ENCODE results near the gene JMJD8. TPM values are rescaled to one million over a fixed set of nuclear protein-coding genes. Genes with fewer than 3 reads are reported as not detected.
A peak's percentile ranks its signal among the peaks of the same experiment; 100 is the strongest.

JMJD8 gene
- total and polyA plus RNA-seq, 9 donors = 10.2 to 73.9 (median 56.8) TPM

DNA sequence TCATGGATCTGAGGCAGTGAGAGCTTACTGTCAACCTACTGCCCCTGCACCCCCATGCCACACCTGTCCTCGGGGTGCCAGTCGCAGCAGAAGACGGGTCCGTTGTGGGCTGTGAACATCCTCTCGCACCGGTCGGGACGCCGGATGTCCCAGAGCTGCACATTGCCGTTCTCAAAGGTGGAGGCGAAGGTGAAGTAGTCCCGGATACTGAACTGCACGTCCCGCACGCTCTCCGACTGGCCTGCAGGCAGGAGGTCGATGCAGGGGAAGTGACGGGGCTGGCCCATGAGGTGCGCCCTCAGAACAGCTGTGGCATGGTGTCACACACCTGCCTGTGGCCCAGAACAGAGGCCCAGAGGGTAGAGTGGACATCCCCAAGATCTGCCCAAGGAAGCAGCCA, 3.4 kb upstream of the JMJD8 start:
- intact Hi-C loops (cut with DNase I) = no loop called here
- no peak for DNase-seq
- TF ChIP-seq, protein P1, sequence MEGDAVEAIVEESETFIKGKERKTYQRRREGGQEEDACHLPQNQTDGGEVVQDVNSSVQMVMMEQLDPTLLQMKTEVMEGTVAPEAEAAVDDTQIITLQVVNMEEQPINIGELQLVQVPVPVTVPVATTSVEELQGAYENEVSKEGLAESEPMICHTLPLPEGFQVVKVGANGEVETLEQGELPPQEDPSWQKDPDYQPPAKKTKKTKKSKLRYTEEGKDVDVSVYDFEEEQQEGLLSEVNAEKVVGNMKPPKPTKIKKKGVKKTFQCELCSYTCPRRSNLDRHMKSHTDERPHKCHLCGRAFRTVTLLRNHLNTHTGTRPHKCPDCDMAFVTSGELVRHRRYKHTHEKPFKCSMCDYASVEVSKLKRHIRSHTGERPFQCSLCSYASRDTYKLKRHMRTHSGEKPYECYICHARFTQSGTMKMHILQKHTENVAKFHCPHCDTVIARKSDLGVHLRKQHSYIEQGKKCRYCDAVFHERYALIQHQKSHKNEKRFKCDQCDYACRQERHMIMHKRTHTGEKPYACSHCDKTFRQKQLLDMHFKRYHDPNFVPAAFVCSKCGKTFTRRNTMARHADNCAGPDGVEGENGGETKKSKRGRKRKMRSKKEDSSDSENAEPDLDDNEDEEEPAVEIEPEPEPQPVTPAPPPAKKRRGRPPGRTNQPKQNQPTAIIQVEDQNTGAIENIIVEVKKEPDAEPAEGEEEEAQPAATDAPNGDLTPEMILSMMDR (IDR thresholded peaks at IDR 0.05) = no peak
- TF ChIP-seq POLR2A (IDR thresholded peaks at IDR 0.05) (no peak), EP300 (IDR thresholded peaks at IDR 0.05) (no peak)
- no peaks in the 10 kb centered on the region for H3K9me3 ChIP-seq
- no peaks in the 10 kb centered on the region for H3K36me3 ChIP-seq
- H3K4me1 ChIP-seq (ENCODE audit: insufficient read depth) = peaks cover 28% of the 10 kb centered on the region
- H3K4me3 ChIP-seq = no peak overlapping the region
- no peaks in the 10 kb centered on the region for H3K27me3 ChIP-seq
- H3K27ac ChIP-seq = no peak overlapping the region
- 88 to 93% (median 92%) methylated on average over 19 of the region's 19 CpGs for WGBS, 3 donors

DNA sequence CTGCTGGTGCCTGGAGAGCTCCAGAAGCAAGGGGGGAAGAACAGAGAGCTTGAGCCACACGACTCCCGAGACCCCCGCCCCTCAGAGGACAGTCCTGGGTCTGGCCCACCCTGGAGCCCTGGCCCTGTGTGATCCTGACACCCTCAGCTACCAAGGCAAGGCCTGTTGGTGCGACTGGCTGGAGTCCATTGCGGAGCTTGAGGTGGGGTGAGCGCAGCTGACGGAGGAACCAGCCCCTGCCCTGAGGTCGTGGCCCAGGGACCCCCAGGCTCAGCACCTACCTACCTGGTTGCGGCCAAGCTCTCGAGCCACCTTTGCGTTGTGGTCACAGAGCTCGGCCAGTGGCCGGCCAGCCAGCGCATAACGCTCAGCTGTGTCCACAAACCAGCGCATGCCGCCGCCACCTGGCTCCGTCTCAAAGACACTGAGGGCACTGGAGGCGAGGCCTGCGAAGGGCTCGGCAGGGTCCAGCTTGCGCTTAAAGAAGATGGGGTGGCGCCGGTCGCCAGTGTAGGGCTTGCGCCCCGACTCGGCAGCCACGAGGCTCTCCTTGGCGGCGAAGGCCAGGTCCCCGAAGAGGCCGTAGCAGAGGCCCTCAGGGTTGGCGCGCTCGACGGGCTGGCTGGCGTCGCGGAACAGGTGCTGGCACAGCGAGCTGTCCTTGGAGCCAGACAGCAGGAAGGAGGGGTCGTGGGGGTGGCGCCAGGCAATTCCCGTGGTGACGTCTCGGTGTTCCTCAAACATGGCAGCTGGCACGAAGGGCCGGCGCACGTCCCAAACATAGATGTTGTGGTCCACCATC, 2.5 kb upstream of the JMJD8 start:
- H3K9me3 ChIP-seq = no peaks in the 10 kb centered on the region
- no peak for TF ChIP-seq EP300 (IDR thresholded peaks at IDR 0.05)
- TF ChIP-seq, protein P1 (IDR thresholded peaks at IDR 0.05) = no peak
- no peak for TF ChIP-seq POLR2A (IDR thresholded peaks at IDR 0.05)
- 88 to 91% (median 89%) methylated on average over 51 of the region's 51 CpGs for WGBS, 3 donors
- H3K27ac ChIP-seq = no peak overlapping the region
- no peak overlapping the region for H3K4me3 ChIP-seq
- H3K36me3 ChIP-seq = no peaks in the 10 kb centered on the region
- peak in 3 of 5 donors; percentile 26 to 50 (median 43) for DNase-seq
- no peaks in the 10 kb centered on the region for H3K27me3 ChIP-seq
- intact Hi-C loops (cut with DNase I) = no loop called here
- H3K4me1 ChIP-seq (ENCODE audit: insufficient read depth) = peaks cover 29% of the 10 kb centered on the region

DNA sequence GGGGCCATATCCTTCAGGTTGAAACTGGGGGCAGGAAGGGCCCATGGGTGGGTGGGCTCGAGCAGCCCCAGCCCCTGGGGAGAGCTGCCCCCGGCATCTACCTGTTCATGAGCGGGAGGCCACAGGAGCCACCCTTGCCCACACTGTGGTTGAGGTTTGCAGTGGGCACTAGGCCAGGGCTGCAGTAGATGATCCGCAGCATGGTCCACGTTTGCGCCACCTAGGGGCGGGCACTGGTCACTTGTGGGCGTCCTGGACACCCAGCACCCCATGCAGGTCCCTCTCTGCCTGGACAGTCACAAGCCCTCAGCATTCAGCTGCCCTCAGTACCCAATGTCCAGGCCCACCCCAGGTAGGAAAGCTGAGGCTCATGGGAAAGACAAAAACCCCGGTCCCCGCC, 1.8 kb upstream of the JMJD8 start:
- Histone ChIP-seq H3K4me3 (no peak overlapping the region), H3K4me1 (ENCODE audit: insufficient read depth) (peaks cover 35% of the 10 kb centered on the region), H3K27me3 (no peaks in the 10 kb centered on the region), H3K27ac (no peak overlapping the region), H3K36me3 (no peaks in the 10 kb centered on the region), H3K9me3 (no peaks in the 10 kb centered on the region)
- 60 to 75% (median 65%) methylated on average over 10 of the region's 10 CpGs for WGBS, 3 donors
- no peak for TF ChIP-seq EP300 (IDR thresholded peaks at IDR 0.05)
- intact Hi-C loops (cut with DNase I) = no loop called here
- peak; percentile 29 to 68 (median 57) for DNase-seq

DNA sequence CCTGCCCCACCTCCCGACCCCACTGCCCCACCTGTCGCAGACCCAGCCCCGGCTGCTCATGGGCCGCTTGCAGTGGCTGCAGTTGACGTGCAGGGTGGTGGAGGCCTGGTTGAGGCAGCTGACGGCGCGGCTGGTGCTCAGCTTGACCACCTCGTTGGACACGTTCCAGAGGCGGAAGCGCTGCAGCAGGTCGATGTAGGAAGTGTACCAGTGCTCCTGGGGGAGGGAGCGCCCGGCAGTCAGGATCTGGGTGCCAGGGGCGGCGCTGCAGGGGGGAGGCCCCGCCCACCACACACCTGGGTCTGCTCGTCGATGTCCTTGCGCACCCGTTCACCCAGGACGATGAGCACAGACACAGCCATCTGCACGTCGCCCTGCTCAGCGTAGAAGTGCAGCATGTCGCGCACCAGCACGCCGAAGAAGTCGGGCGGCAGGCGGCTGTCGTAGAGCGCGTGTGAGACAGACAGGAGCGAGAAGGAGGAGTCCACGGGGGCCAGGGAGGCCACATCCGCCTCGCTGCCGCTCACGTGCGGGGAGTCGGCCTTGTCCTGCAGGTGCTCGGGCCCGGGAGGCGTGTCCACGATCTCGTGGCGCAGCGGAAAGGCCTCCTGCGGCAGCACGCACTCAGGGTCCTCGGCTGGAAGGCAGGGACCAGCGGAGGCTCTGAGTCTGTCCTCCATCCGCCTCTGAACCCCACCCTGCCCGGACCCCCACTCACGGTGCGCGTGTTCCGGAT, 995 bp upstream of the JMJD8 start:
- TF ChIP-seq EP300 (IDR thresholded peaks at IDR 0.05) (no peak), POLR2A (IDR thresholded peaks at IDR 0.05) (no peak)
- TF ChIP-seq, protein P1 (IDR thresholded peaks at IDR 0.05) = no peak
- H3K27ac ChIP-seq = no peak overlapping the region
- intact Hi-C loops (cut with DNase I) = no loop called here
- 89 to 92% (median 90%) methylated on average over 59 to 61 of the region's 61 CpGs for WGBS, 3 donors
- H3K36me3 ChIP-seq = no peaks in the 10 kb centered on the region
- no peaks in the 10 kb centered on the region for H3K9me3 ChIP-seq
- no peaks in the 10 kb centered on the region for H3K27me3 ChIP-seq
- H3K4me3 ChIP-seq = peak overlapping the region; percentile 59
- peak; percentile 53 to 73 (median 68) for DNase-seq
- peaks cover 34% of the 10 kb centered on the region for H3K4me1 ChIP-seq (ENCODE audit: insufficient read depth)

Measured in ovary (tissue), 9 donors.